Measurements from ENCODE around the gene REST. TPM values are rescaled to one million over a fixed set of nuclear protein-coding genes. Genes with fewer than 3 reads are reported as not detected.

Gene REST
- total RNA-seq, 1 donor from 2014 or later: 86.8 TPM

GRCh38 chr4:56979421-56980072 is 71.8 kb downstream of the REST start:
- DNase-seq (ENCODE audit: low spot score in 2 of 2, unreplicated experiment in 2 of 2): no peak
- no peak for TF ChIP-seq CTCF (IDR thresholded peaks at IDR 0.05; ENCODE audit: unreplicated experiment)
- Mint-ChIP-seq H3K4me3 (peak overlapping the region; percentile 95), H3K9me3 (no peaks in the 10 kb centered on the region), H3K27ac (peak overlapping the region; percentile 100), H3K27me3 (ENCODE audit: low read depth) (no peaks in the 10 kb centered on the region), H3K4me1 (peaks cover 44% of the 10 kb centered on the region), H3K36me3 (peaks cover 2% of the 10 kb centered on the region)

GRCh38 chr4:56981795-56982201 is 74.1 kb downstream of the REST start:
- peaks cover 34% of the 10 kb centered on the region for H3K4me1 Mint-ChIP-seq
- H3K9me3 Mint-ChIP-seq: no peaks in the 10 kb centered on the region
- H3K27ac Mint-ChIP-seq: peak overlapping the region; percentile 39
- no peak for DNase-seq (ENCODE audit: low spot score in 2 of 2, unreplicated experiment in 2 of 2)
- peaks cover 7% of the 10 kb centered on the region for H3K36me3 Mint-ChIP-seq
- peak overlapping the region; percentile 0 for H3K4me3 Mint-ChIP-seq
- TF ChIP-seq CTCF (IDR thresholded peaks at IDR 0.05; ENCODE audit: unreplicated experiment): no peak
- no peaks in the 10 kb centered on the region for H3K27me3 Mint-ChIP-seq (ENCODE audit: low read depth)

- peaks cover 24% of the 10 kb centered on the region for H3K36me3 Mint-ChIP-seq
- H3K9me3 Mint-ChIP-seq: no peaks in the 10 kb centered on the region
- no peak for TF ChIP-seq CTCF (IDR thresholded peaks at IDR 0.05; ENCODE audit: unreplicated experiment)
- no peak overlapping the region for H3K27ac Mint-ChIP-seq
- H3K4me3 Mint-ChIP-seq: no peak overlapping the region
- H3K4me1 Mint-ChIP-seq: peaks cover 10% of the 10 kb centered on the region
- H3K27me3 Mint-ChIP-seq (ENCODE audit: low read depth): no peaks in the 10 kb centered on the region
- no peak for DNase-seq (ENCODE audit: low spot score in 2 of 2, unreplicated experiment in 2 of 2)
Measured at GRCh38 chr4:56986192-56986591, 78.5 kb downstream of the REST start.

GRCh38 chr4:56986952-56987351 is 79.3 kb downstream of the REST start:
- no peak overlapping the region for H3K4me3 Mint-ChIP-seq
- H3K27ac Mint-ChIP-seq: no peak overlapping the region
- DNase-seq (ENCODE audit: low spot score in 2 of 2, unreplicated experiment in 2 of 2): no peak
- TF ChIP-seq CTCF (IDR thresholded peaks at IDR 0.05; ENCODE audit: unreplicated experiment): no peak
- peaks cover 2% of the 10 kb centered on the region for H3K4me1 Mint-ChIP-seq
- peaks cover 32% of the 10 kb centered on the region for H3K36me3 Mint-ChIP-seq
- no peaks in the 10 kb centered on the region for H3K9me3 Mint-ChIP-seq
- H3K27me3 Mint-ChIP-seq (ENCODE audit: low read depth): no peaks in the 10 kb centered on the region

GRCh38 chr4:56990109-56990905 is 82.6 kb downstream of the REST start:
- no peak for DNase-seq (ENCODE audit: low spot score in 2 of 2, unreplicated experiment in 2 of 2)
- no peak overlapping the region for H3K4me3 Mint-ChIP-seq
- H3K27me3 Mint-ChIP-seq (ENCODE audit: low read depth): no peaks in the 10 kb centered on the region
- no peak for TF ChIP-seq CTCF (IDR thresholded peaks at IDR 0.05; ENCODE audit: unreplicated experiment)
- H3K4me1 Mint-ChIP-seq: peaks cover under 1% of the 10 kb centered on the region
- peaks cover 45% of the 10 kb centered on the region for H3K36me3 Mint-ChIP-seq
- H3K9me3 Mint-ChIP-seq: no peaks in the 10 kb centered on the region
- H3K27ac Mint-ChIP-seq: no peak overlapping the region

All from mesothelial cell of epicardium (in vitro differentiated cells).